ENCODE results near the gene FUT8. TPM values are rescaled to one million over a fixed set of nuclear protein-coding genes. Genes with fewer than 3 reads are reported as not detected.

Gene FUT8
- total and polyA plus RNA-seq, 2 of the 8 experiments (the other 6 are each of a cell fraction or from before 2014, with no cell fraction given): 10.5 to 25.1 TPM

DNA sequence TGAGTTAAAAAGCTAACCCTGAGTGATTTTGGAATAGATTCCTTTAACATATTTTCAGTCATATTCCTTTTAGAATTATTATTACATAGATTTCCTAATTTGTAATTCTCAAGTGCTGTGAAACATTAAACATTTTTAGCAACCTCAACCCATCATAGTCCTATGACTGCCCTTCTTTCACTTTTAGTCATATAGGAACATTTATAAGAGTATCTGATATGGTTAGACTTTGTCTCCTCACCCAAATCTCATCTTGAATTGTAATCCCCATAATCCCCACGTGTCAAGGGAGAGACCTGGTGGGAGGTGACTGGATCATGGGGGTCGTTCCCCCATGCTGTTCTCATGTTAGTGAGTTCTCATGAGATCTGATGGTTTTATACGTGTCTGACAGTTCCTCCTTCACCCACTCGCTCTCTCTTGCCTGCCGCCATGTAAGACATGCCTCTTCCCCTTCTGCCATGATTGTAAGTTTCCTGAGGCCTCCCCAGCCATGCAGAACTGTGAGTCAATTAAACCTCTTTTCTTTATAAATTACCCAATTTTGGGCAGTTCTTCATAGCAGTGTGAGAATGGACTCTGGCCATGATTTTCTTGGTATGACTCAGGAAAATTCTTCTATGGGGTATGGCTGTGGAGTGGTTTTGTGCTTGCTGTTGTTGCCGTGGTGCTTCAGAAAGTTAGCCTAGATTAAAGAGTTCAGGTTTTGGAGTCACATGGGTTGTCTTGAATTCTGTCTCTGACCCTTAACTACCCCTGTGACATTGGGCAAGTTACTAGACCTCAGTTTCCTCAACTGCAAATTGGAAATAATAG is 83.9 kb downstream of the FUT8 start:
- no peak overlapping the region for H3K27ac ChIP-seq (ENCODE audit: low read depth, low read length)
- H2BK120ac ChIP-seq (replicated peaks; ENCODE audit: low read depth, low read length): no peak overlapping the region
- 92% methylated on average over 6 of the region's 6 CpGs; no CpG with 5 or more reads in 1 of the 2 experiments for WGBS, 2 experiments (ENCODE audit: extremely low coverage in 1 of 2, insufficient coverage in 1 of 2, insufficient read length in 1 of 2, insufficient replicate concordance in 2 of 2, low coverage in 1 of 2, low lambda C conversion rate in 2 of 2, missing lambda C conversion rate in 1 of 2)
- H3K23ac ChIP-seq (ENCODE audit: insufficient read length): no peak overlapping the region
- no peaks in the 10 kb centered on the region; a peak in 1 of 4 replicates for H3K79me2 ChIP-seq (ENCODE audit: control insufficient read depth in 1 of 2, insufficient read depth in 2 of 2, low read length in 2 of 2)
- peaks cover 0 to 1% (median 0%) of the 10 kb centered on the region in 4 experiments; a peak in 1 of 7 replicates for H3K27me3 ChIP-seq (replicated peaks in 1 of 4; ENCODE audit: control insufficient read depth in 3 of 4, extremely low read depth in 1 of 4, insufficient read depth in 3 of 4, low read length in 3 of 4)
- H2BK20ac ChIP-seq (ENCODE audit: low read length): no peak overlapping the region
- no peak overlapping the region for H3K18ac ChIP-seq (ENCODE audit: extremely low read depth, low read length)
- no peaks in the 10 kb centered on the region for H4K20me1 ChIP-seq (replicated peaks in 1 of 2; ENCODE audit: control insufficient read depth in 1 of 2, insufficient read depth in 2 of 2, low read length in 2 of 2)
- H3K23me2 ChIP-seq (ENCODE audit: low read depth, low read length): no peaks in the 10 kb centered on the region
- no peaks in the 10 kb centered on the region for H3K79me1 ChIP-seq (ENCODE audit: low read depth, low read length)
- DNase-seq (ENCODE audit: low read depth in 1 of 2, low spot score in 2 of 2): no peak
- FAIRE-seq: no peak
- H4K5ac ChIP-seq (ENCODE audit: insufficient read length, low read depth, low read length): no peak overlapping the region
- no peaks in the 10 kb centered on the region for H3K4me1 ChIP-seq (replicated peaks in 1 of 4; ENCODE audit: control insufficient read depth in 3 of 4, insufficient read depth in 4 of 4, low read length in 3 of 4)
- no peak overlapping the region for H2AFZ ChIP-seq (ENCODE audit: low read length)
- POLR2A ChIA-PET (ENCODE audit: partially characterized antibody): no interaction called here
- H2BK5ac ChIP-seq (ENCODE audit: low read depth, low read length): no peak overlapping the region
- H2AK5ac ChIP-seq (ENCODE audit: low read depth, low read length): no peak overlapping the region
- no peaks in the 10 kb centered on the region for H3K36me3 ChIP-seq (ENCODE audit: control insufficient read depth in 2 of 4, insufficient read depth in 4 of 4, low read length in 3 of 4)
- no peak overlapping the region for H2BK15ac ChIP-seq (ENCODE audit: low read length)
- H3K56ac ChIP-seq (replicated peaks; ENCODE audit: insufficient read length, low read depth, low read length): no peak overlapping the region
- H3K14ac ChIP-seq (ENCODE audit: insufficient read length): no peak overlapping the region
- no peak overlapping the region for H3K4me2 ChIP-seq (ENCODE audit: insufficient read depth in 1 of 2, low read depth in 2 of 2, low read length in 2 of 2)
- H4K8ac ChIP-seq (ENCODE audit: extremely low read depth, insufficient read depth, low read length): no peak overlapping the region
- H4K91ac ChIP-seq (replicated peaks; ENCODE audit: insufficient read length, low read length): no peak overlapping the region
- no peak overlapping the region for H2BK12ac ChIP-seq (ENCODE audit: low read depth, low read length)
- H3K4ac ChIP-seq (replicated peaks; ENCODE audit: insufficient read length, low read depth, low read length): no peak overlapping the region
- H3K9me3 ChIP-seq (ENCODE audit: insufficient read depth in 2 of 2, low read depth in 1 of 2, low read length in 1 of 2): peaks cover 0 to 4% of the 10 kb centered on the region in 2 experiments; a peak in 1 of 4 replicates
- H3K4me3 ChIP-seq (ENCODE audit: extremely low read depth in 1 of 4, insufficient read depth in 2 of 4, low read depth in 3 of 4, low read length in 4 of 4): no peak overlapping the region
- no peak overlapping the region for H3K9ac ChIP-seq (replicated peaks in 1 of 4; ENCODE audit: extremely low read depth in 1 of 4, low read depth in 3 of 4, low read length in 3 of 4)
- CTCF ChIA-PET (ENCODE audit: partially characterized antibody): no interaction called here
- no peak for TF ChIP-seq HDAC6 (IDR thresholded peaks at IDR 0.05; ENCODE audit: low read depth, low read length)
- TF ChIP-seq TAF7 (optimal IDR thresholded peaks at IDR 0.05; ENCODE audit: borderline replicate concordance, low read depth, low read length): no peak
- TF ChIP-seq SP4 (IDR thresholded peaks at IDR 0.05; ENCODE audit: low read length): no peak
- no peak for TF ChIP-seq EZH2 (IDR thresholded peaks at IDR 0.05; ENCODE audit: low read depth, low read length, severe bottlenecking)
- TF ChIP-seq CBX5 (IDR thresholded peaks at IDR 0.05; ENCODE audit: low read depth, low read length): no peak
- no peak for TF ChIP-seq ASH2L (IDR thresholded peaks at IDR 0.05; ENCODE audit: low read length)
- no peak for TF ChIP-seq MAFK (IDR thresholded peaks at IDR 0.05; ENCODE audit: low read depth, low read length)

Measured in H1 (cell line).